GM19438 (cell line): ENCODE data around the gene ARFIP1.
"Not testable (repeated sequence)": the region's sequence is repeated elsewhere in the genome, so short reads cannot be mapped to it uniquely, and the experiment has no call there.

Source experiments
- ATAC-seq: cut with Tn5 transposase; IDR thresholded peaks from one replicate; pipeline ENCODE4 v1.9.1; 2021; ENCODE audit warnings: low read depth; ENCODE audit not compliant: unreplicated experiment

ARFIP1 gene

DNA sequence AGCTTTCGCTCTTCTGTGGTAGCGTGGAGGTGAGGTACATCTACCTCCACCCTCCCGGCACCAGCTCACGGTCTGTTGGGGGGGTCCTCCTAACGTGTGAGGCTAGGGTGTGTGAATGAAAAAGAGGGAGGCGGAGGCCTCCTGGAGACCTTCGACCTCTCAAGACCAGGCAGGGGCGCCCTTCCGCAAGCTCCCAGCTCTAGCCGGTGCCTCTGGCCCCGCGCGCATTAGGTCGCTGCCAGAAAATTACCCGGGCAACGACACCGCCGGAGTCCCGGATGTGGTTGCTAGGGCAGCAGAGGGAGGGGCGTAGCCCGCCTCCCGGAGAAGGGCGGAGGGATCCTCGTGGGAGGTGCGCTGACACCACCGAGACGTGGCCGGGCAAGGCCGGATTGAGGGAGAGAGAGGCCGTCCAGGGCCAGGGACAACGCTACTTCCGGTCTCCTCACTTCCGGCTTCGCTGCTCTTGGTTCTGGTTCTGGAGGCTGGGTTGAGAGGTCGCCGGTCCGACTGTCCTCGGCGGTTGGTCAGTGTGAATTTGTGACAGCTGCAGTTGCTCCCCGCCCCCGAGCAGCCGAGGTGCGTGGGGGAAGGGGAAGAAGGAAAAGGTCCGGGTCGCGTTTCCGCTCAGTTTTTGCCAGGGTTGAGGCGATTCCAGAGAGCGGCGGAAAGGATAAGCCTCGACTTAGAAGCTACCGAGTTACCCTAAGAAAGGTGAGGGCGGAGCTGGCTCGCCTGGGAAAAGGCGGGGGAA lies at the start of gene ARFIP1, which contains the start of gene TIGD4:
TSS of gene ARFIP1 (plus strand) at position 442 of the 754 bp plus-strand sequence. CDS start 49,680 bp downstream, outside the sequence.
TSS of gene TIGD4 (minus strand) at position 218 of the 754 bp plus-strand sequence. CDS start 8,726 bp downstream, outside the sequence.
- ATAC-seq = peak; percentile 93

DNA sequence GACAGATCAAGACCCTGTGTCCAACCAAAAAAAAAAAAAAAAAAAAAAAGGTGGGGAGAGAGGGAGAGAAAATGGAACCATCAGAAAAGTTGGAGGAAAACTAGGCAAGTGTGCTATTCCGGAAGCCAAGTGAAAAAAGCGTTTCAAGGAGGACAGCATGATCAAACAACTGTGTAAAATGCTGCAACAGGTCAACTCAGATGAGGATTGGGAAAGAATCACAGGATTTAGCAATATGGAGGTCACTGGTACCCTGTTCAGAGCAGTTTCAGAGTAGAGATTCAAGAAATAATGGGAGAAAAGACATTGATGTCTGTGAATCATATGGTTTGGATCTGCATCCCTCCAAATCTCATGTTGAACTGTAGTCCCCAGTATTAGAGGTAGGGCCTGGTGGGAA lies 47.8 kb upstream of the ARFIP1 start:
- no peak for ATAC-seq

GRCh38 chr4:152734015-152734698 lies 45.6 kb upstream of the ARFIP1 start:
- no peak for ATAC-seq

DNA sequence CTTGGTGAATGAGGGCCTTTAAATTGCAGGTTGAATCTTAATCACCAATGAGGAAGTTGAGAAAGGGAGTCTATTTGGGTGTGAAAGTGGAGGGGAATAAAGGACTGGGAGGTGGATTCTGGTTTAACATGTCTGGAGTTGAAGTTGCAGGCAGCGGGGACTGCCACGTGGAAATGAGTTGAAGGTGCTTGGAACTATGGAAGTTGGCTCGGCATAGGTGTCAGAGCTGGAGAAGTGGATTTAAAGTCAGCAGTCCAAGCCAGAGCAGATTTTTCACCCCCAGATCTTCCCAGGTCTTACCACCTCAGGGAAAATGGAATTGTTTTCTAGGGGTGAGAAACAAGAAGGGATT lies 45.1 kb upstream of the ARFIP1 start:
- ATAC-seq = no peak

GRCh38 chr4:152735396-152735859 lies 44.3 kb upstream of the ARFIP1 start:
- no peak for ATAC-seq

GRCh38 chr4:152735906-152736305 lies 43.8 kb upstream of the ARFIP1 start:
- no peak for ATAC-seq

DNA sequence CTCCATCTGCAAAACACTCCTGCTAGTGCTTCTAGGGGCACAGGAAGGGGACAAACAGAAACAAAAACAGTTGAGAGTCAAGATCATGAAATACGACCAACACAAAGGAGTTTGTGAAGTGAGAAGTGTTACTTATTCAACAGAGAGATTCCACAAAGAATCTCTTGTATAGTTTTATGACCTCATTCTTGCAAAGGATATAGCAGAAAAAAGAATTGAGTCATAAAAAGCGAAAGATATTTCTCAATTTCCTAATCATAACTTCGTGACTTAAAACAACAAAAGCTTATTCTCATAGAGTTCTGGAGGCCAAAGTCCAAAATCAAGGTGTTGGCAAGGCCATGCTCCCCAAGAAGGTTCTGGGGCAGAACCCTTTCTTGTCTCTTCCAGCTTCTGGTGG lies 40.9 kb upstream of the ARFIP1 start:
- ATAC-seq = no peak

DNA sequence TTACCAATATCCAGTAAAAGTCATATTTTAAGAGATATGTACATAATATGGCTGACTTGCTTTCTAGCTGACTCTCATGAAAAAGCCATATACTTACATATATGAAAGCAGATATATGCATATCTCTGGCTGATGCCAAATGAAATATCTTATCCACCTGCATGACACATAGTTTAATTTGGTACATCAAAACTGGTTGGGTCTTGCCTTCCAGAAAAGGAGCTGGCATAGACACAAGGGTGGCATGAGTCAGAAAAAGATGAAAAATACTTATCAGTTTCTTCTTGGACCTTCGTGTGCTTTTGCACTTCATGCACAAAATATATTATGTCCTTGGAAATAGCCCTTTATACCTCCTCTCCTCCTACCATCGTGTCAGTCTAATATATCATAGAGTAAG lies 32.3 kb upstream of the ARFIP1 start:
- no peak for ATAC-seq

DNA sequence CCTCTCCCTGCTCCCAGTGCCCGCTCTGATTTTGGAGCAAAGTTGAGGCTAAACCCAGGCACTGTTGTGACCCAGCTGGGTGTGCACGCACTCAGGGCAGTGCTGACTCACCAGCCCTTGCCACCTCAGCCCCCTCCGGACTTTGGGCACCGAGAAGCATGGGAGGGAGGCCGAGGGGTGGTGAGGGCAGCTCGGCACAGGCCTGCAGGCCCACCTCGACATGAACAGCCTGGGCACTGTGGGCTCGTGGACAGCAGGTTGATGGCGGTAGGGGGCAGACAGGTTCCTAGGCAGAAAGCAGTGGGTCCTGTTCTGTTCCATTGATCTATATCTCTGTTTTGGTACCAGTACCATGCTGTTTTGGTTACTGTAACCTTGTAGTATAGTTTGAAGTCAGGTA lies 31.1 kb upstream of the ARFIP1 start:
- no peak for ATAC-seq

DNA sequence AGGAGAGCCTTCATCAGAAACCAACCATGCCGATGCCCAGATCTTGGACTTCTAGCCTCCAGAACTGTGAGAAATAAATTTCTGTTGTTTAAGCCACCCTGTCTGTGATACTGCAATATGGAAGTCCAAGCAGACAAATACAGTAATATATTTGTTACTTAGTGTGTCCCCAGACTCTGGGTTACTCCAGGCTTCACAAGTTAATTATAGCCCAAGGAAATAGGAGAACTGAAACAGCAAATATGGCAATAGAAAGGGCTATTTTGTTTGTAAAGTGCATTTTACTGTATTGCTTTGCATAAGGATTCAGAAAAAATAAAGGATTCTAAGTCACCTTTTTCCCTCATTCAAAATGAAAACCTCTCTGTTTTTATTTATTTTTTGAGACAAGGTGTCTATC lies 16.0 kb upstream of the ARFIP1 start:
- ATAC-seq = no peak

- ATAC-seq = not testable (repeated sequence)
These were observed 14.6 kb upstream of the ARFIP1 start for GRCh38 chr4:152765069-152765737.

DNA sequence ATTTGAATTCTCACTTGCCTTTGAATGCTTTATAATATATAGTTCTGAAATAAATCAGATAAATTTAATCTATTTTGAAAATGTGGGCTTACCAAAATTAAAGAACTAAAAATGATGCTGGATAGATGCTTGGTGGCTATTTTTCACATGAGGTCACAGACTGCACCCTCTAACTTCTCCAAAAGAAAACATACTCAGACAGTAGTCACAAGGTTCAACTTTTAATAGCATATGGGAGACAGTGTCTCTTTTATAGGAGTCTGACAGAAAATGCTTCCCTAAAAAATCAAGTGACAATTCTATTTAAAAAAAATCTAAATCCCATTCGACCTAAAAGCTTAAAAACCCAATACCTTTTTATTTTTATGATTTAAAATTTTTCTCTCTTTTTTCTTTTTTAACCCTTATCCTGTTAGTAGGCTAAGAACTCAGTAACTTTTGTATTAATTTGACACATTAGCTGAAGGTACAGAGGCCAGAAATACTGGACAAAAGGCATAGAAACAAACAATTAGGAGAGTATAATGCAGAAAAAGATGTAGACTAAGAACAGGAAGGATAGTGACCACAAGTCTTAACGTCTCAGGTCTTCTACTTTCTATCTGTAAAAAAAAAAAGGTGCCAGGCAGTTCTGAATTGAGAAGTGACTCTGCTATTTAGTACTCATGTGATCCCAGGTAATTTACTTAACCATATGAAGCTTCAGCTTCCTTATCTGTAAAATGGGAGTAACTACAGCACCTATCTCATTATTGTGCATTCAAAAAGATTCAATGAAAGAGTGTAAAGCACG lies 7.8 kb upstream of the ARFIP1 start:
- ATAC-seq = no peak

- ATAC-seq = no peak
These were observed 6.4 kb upstream of the ARFIP1 start for GRCh38 chr4:152773339-152773738.

DNA sequence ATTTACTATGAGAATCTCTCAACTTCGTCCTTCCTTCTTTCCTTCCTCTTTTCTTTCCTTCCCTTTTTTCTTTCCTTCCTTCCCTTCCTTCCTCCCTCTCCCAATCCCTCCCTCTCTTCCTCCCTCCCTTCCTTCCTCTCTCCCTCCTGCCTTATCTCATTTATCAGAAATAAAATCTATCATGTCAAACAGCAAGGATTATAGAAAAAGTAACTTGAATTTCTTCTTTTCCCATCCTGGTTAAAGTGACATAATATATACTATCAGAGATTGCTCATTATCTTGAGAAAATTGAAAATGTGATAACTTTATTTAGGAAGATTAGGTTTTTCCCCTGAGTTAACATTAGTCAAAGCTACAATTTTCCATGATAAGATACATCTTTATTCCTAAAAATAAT lies 5.8 kb upstream of the ARFIP1 start:
- ATAC-seq = no peak

DNA sequence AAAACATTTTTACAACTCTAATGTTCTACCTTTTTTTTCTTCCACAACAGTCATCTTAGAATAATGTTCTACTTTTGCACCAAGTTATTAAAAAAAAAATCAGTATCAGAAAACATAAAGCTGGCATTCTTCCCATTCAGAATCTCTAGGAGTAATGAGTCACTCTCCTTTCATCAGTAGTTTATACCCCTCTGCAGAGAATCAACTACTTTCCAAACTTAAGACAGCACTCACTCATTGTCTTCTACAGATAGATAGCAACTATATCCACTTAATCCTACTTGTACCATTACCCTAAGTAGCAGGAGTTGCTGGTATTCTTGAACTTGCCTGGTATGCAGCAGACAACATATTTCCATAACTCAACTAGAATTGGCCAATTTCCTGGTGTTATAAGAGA lies 3.4 kb upstream of the ARFIP1 start:
- ATAC-seq = no peak

DNA sequence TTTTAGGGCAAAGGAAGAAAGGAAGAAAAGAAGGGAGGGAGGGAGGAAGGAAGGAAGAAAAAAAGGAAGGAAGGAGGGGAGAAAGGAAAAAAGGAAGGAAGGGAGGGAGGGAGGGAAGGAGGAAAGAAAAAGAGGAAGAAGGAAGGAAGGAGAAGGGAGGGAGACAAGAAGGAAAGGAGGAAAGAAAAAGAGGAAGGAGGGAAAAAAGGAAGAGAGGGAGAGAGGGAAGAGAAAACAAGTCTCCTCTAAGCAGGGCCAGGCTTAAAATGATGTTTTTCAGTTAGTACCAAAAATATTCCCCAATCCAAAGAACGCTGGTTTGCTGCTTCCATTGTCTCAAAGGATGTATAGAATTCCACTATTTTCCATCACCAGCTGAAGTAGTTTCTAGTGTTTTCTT lies 2.3 kb upstream of the ARFIP1 start:
- no peak for ATAC-seq

GRCh38 chr4:152778656-152779512 lies 870 bp upstream of the ARFIP1 start:
- peak; percentile 27 for ATAC-seq

DNA sequence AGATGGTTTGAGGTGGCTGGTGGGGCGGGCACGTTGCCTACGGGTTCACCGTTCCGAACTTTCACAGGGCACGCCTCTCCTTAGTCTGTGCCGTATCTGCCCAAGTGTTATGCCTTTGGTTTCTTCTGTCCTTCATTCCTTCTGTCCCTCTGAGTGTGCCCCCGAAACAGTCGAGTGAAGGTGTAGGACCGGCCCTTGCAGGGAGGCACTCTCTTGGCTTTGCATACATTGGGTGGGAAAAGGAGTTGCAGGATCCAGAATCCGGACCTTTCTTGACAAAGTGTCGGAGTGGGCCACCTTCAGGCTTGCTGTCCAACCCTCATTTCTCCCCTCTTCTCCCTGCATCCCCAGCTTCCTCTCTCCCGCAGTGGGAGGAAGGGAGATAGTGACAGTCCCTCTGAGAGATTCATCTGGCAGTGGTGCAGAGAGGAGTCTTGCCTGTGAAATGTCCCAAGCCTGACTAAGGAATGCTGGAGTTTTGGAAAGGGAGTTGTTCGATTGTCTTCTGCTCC lies 569 bp downstream of the ARFIP1 start:
- ATAC-seq = no peak

GRCh38 chr4:152784490-152785350 lies 5.0 kb downstream of the ARFIP1 start:
- no peak for ATAC-seq
